SK-N-MC (cell line): Measurements from ENCODE around the gene UGT1A10.

Experiments
- EZH2 ChIP-seq: fragments of 200-600 bp; sonication (generic); IDR thresholded peaks from one replicate; pipeline ENCODE4 v1.6.1; 2017; ENCODE audit warnings: antibody characterized with exemption
- FOXP2 ChIP-seq: optimal IDR thresholded peaks from 2 replicates; pipeline ENCODE3; 2011; ENCODE audit warnings: mild to moderate bottlenecking, moderate library complexity; ENCODE audit not compliant: insufficient read depth; ENCODE audit errors: extremely low read length, control extremely low read depth
- POLR2AphosphoS5 ChIP-seq: IDR thresholded peaks from 2 replicates; pipeline ENCODE4 v1.6.1; 2012; ENCODE audit warnings: mild to moderate bottlenecking, low read depth, low read length, borderline replicate concordance

DNA sequence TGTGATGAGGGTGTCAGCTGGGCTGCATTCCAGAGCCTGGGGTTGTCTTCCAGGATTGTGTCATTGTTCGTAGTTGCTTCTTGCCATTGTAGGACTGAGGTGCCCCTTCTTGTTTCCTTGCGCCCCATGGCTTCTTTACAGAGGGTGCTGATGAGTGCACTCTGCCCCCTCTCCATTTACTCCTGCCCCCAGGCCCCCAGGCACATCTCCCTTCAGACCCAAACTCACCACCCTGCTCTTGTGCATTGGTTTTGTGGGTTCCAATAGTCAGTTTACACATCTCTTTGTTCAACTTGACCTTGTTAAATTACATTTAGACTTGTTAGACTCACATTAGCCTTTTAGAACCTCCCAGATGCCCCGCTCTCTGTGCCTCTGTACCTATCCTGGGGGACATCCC lies 184.9 kb downstream of the UGT1A10 start:
- TF ChIP-seq EZH2 = no peak
- no peak for TF ChIP-seq POLR2AphosphoS5
- TF ChIP-seq FOXP2 = no peak
